Measurements from ENCODE around the gene KRT25. TPM values are rescaled to one million over a fixed set of nuclear protein-coding genes. Genes with fewer than 3 reads are reported as not detected.
"Not testable (repeated sequence)": the region's sequence is repeated elsewhere in the genome, so short reads cannot be mapped to it uniquely, and the experiment has no call there.

The KRT25 gene
- total RNA-seq, 1 experiment from 2014 or later = not detected

DNA sequence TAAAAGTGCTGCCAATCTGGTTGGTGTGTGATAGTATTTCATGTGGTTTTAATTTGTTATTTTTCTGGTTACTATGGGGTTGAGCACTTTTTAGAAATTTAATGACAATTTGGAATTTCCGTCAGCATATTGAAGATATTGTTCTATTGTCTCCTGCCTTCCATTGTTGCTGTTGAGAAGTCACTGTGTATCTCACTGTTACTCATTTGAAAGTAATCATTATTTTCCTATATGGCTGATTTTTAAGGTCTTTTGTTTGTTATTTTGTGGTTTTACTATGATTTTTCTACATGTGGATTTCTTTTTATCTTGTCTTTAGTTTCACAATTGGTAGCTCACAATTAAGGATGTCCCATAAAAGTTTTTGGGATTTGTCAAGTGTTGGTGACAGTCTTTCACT lies 8.6 kb upstream of the KRT25 start:
- no peak for DNase-seq (ENCODE audit: low spot score)
- in situ Hi-C loops (cut with HindIII; ENCODE audit: low sequenced_read_pairs) = no loop called here

DNA sequence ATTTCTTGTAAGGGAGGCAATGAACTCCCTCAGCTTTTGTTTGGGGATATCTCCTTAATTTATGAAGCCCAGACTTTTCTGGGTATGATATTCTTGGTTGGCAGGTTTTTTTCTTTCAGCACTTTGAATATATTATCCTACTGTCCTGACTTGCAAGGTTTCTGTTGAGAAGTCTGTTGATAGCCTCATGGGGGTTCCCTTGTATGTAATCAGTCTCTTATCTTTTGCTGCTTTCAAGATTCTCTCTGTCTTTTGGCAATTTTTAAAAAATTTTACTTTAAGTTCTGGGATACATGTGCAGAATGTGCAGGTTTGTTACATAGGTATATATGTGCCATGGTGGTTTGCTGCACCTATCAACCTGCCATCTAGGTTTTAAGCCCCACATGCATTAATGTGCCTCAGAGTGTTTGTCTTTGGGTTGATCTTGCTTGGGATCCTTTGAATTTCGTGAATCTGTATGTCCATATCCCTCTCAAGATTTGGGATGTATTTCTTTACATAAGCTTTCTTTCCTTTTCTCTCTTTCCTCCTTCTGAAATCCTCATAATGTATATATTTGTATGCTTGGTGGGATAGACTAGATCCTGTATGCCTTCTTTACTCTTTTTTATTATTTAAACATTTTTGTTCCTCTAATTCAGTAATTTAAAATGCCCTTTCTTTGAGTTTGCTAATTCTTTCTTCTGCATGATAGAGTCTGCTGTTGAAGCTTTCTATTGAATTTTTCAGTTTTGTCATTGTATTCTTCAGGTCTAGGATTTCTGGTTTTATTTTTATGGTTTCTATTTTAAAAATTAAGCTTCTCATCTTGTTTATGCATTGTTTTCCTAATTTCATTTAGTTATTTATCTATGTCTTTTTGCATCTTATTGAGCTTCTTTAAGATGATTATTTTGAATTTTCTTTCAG lies 5.2 kb upstream of the KRT25 start:
- in situ Hi-C loops (cut with HindIII; ENCODE audit: low sequenced_read_pairs) = no loop called here

GRCh38 chr17:40753804-40754203 lies 1.3 kb downstream of the KRT25 start:
- in situ Hi-C loops (cut with HindIII; ENCODE audit: low sequenced_read_pairs) = no loop called here
- no peak for DNase-seq (ENCODE audit: low spot score)

More for the DNA sequence above, 5.2 kb upstream of the KRT25 start:
- DNase-seq (ENCODE audit: low spot score) = no peak

DNA sequence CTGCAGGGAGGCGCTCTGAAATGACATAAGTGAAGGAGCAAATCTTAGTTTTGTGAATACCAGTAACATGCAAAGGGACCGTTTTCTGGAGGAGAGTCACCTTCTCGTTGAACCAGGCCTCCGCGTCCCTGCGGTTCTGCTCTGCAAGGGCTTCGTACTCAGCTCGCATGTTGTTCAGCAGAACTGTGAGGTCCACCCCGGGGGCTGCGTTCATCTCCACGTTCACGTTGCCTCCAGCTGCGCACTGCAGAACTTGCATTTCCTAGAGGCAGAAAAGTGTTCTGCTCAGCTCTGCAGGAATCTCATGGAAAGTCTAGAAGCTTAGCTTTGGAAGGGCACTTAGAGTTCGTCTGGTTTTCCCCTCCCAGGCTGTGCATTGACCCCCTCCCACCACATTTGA lies 4.1 kb downstream of the KRT25 start:
- no peak for DNase-seq (ENCODE audit: low spot score)
- in situ Hi-C loops (cut with HindIII; ENCODE audit: low sequenced_read_pairs) = no loop called here

DNA sequence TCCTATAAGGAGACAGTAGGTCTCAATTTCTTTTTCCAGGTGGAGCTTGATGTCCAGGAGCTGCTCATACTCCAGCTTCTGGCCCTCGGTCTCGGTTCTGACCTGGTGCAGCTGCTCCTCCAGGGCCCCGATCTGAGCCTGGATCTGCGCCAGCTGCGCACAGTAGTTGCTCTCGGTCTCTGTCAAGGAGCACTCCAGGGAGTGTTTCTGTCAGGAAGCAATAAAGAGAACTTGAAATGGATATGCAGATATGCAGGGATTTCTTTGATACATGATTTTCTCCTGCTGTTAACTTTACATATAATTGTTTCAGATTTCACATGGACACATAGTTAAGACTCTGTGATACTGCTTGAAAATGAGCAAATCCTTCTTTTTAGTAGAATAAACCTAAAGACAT lies 4.7 kb downstream of the KRT25 start:
- in situ Hi-C loops (cut with HindIII; ENCODE audit: low sequenced_read_pairs) = no loop called here
- DNase-seq (ENCODE audit: low spot score) = no peak

DNA sequence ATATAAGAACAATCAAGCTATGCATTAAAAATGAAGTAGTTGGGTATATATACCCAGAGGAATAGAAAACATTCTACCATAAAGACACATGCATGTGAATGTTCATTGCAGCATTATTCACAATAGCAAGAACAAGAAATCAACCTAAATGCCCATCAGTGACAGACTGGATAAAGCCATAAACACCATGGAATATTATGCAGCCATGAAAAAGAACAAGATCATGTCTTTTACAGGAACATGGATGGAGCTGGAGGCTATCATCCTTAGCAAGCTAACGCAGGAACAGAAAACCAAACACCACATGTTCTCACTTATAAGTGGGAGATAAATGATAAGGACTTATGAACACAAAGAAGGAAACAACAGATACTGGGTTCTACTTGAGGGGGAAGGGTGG lies 6.5 kb downstream of the KRT25 start:
- in situ Hi-C loops (cut with HindIII; ENCODE audit: low sequenced_read_pairs); DNase-seq (ENCODE audit: low spot score): not testable (repeated sequence)

DNA sequence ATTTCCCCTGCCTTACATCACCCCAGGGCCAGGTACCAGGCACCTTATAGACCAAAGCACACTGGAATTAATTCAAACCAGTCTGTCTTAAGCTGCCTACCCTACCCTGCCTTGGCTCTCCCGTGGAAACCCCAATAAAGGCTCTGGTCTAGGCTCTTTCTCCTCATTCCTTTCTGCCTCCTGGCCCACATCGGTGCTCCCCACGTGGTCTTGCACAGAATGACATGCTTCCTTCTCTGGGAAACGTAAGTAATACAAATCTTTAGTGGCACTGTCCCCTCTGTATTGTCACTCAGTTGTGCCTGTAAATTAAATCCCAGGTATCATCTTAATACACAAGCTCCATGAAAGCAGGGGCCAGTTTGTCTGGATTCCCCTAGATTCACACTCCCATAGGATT lies 16.6 kb downstream of the KRT25 start:
- DNase-seq (ENCODE audit: low spot score) = no peak
- in situ Hi-C loops (cut with HindIII; ENCODE audit: low sequenced_read_pairs) = no loop called here

- DNase-seq (ENCODE audit: low spot score) = no peak
- in situ Hi-C loops (cut with HindIII; ENCODE audit: low sequenced_read_pairs) = no loop called here
Observed at GRCh38 chr17:40735016-40735415, 20.1 kb downstream of the KRT25 start.

- no peak for DNase-seq (ENCODE audit: low spot score)
- in situ Hi-C loops (cut with HindIII; ENCODE audit: low sequenced_read_pairs) = no loop called here
Observed at GRCh38 chr17:40734018-40734417, 21.1 kb downstream of the KRT25 start.

DNA sequence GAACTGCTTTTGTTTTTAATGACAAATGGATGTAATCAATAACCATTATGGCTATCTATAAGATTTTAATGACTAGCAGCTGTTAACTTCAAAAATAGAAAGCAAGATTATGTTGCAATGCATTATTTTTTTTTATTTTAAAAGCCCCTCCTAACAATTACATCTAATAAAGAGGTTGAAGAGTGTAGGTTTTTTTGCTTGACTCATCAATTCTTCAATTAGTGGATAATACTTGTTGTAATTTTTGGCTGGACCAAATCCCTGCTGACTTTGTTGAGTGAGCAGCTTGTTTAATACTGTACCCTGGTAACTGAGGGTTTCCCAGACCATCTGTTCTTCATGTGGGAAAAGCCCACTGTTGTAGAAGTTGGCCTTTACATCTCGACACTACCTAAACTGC lies 24.2 kb downstream of the KRT25 start:
- DNase-seq (ENCODE audit: low spot score) = no peak
- in situ Hi-C loops (cut with HindIII; ENCODE audit: low sequenced_read_pairs) = no loop called here

- no peak for DNase-seq (ENCODE audit: low spot score)
- in situ Hi-C loops (cut with HindIII; ENCODE audit: low sequenced_read_pairs) = no loop called here
Observed at GRCh38 chr17:40727447-40728231, 27.5 kb downstream of the KRT25 start.

GRCh38 chr17:40726919-40727318 lies 28.2 kb downstream of the KRT25 start:
- in situ Hi-C loops (cut with HindIII; ENCODE audit: low sequenced_read_pairs) = no loop called here
- DNase-seq (ENCODE audit: low spot score) = peak; percentile 34

DNA sequence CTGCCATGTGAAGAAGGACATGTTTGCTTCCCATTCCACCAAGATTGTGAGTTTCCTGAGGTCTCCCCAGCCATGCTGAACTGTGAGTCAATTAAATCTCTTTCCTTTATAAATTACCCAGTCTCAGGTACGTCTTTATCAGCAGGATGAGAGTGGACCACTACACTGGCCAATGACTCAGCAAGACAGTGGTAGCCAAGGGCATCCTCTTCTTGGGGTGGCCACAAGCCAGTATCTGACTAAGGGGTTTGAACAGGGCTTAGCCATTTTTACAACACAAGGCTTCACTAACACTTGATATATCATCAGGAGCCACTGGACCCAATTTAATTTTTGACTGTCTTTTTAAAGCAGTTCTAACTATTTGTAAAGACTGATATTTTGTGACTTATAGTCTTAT lies 30.5 kb downstream of the KRT25 start:
- in situ Hi-C loops (cut with HindIII; ENCODE audit: low sequenced_read_pairs) = no loop called here
- DNase-seq (ENCODE audit: low spot score) = no peak

DNA sequence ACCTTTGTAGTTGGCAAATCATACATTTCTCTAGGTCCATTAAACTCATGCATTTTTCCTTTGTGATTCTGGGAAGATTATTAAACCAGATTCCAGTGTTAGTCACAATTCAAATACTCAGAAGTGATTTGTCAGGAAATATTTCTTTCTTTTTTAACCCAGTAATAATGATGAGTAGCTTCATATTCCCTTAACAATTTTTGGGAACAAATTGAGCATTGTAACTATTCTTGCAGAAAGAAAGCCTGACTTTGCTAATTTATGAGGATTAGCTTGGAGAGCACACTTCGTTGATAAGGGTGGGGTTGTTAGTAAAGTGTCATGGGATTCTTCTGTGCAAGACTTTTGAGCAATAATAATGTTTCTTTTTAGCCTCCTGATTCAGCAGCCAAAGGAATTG lies 32.9 kb downstream of the KRT25 start:
- in situ Hi-C loops (cut with HindIII; ENCODE audit: low sequenced_read_pairs) = no loop called here
- no peak for DNase-seq (ENCODE audit: low spot score)

DNA sequence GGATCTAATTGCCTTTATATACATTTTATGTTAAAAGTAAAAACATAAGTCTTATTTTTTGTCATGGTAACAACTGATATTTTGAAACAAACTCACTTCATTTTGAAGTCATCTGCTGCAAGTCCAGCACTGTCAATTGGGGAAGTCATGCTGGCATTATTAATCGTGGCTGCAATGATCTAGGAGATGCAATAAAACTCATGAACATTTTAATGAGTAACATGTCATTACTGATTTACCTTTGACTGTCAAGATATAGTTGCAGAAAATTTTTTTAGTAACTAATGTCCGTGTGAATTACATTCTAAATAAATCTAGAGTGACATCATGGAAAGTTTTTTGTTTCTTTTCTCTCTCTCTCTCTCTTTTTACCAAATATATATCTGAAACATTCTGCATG lies 34.2 kb downstream of the KRT25 start:
- DNase-seq (ENCODE audit: low spot score) = no peak
- in situ Hi-C loops (cut with HindIII; ENCODE audit: low sequenced_read_pairs) = no loop called here

- no peak for DNase-seq (ENCODE audit: low spot score)
- in situ Hi-C loops (cut with HindIII; ENCODE audit: low sequenced_read_pairs) = no loop called here
Observed at GRCh38 chr17:40718930-40719329, 36.2 kb downstream of the KRT25 start.

GRCh38 chr17:40717776-40718175 lies 37.4 kb downstream of the KRT25 start:
- DNase-seq (ENCODE audit: low spot score) = no peak
- in situ Hi-C loops (cut with HindIII; ENCODE audit: low sequenced_read_pairs) = no loop called here

DNA sequence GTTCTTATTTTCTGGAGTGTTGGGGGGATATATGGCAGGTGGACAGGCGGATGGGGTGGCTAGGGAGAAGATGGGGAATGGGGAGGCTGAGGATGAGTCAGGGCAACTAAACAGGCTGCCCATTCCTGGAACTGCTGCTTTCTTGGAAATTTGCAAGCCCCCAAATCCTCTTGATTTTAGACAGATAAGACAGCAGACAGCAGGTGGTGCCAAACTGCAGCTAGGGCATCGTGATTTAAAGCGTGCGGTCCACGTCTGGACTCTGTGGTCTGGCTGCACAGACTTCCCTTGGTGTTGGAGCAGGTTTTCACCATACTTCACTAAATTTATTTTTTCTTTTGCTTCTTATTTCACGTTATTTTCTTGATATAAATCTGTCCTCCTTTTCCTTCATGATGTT lies 40.7 kb downstream of the KRT25 start:
- in situ Hi-C loops (cut with HindIII; ENCODE audit: low sequenced_read_pairs) = no loop called here
- no peak for DNase-seq (ENCODE audit: low spot score)

- DNase-seq (ENCODE audit: low spot score) = no peak
- in situ Hi-C loops (cut with HindIII; ENCODE audit: low sequenced_read_pairs) = no loop called here
Observed at GRCh38 chr17:40707745-40708144, 47.4 kb downstream of the KRT25 start.

DNA sequence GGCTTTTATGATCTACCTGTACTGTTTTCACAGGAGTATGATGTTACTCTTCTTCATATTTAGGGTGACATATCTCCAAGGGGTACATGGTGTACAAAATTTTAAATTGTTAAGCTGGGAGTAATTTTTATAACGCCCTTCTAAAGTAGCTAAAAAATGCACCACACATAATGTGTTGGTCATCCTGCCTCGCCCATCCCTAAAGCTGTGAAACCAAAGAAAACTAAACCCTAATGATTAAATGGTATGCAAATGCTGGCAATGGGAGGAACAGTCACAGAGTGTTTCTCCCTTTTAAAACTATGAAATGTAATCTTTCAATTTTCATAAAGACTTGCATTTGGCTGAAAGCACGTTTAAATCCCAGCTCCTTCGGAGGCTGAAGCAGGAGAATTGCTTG lies 49.5 kb downstream of the KRT25 start:
- DNase-seq (ENCODE audit: low spot score) = no peak
- in situ Hi-C loops (cut with HindIII; ENCODE audit: low sequenced_read_pairs) = no loop called here

All from G401 (cell line).